ENCODE data around the gene NCAPH2.

NCAPH2 gene

DNA sequence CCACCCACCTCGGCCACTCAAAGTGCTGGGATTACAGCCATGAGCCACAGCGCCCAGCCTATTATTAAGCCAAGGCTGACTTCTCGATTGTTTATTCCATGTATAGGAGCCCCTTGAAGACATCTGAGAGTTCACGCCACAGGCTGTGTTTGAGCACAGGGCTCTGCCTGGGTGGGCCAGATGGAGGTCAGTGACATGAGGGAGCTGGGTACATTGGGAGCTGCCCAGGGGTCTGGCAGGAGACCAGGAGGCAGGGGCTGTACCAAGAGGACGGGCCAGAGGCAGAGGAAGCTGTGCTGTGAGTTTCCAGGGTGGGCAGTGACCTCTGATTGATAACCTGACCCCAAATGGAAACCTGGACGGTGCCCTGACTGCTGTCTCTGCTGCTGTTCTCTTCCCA, 5.9 kb upstream of the NCAPH2 start:
- ChIA-PET POLR2A (ENCODE audit: low non-redundant PET) (no interaction called here), CTCF (no interaction called here)
- peak overlapping the region; percentile 53 for H3K27ac ChIP-seq
- TF ChIP-seq, protein P1, sequence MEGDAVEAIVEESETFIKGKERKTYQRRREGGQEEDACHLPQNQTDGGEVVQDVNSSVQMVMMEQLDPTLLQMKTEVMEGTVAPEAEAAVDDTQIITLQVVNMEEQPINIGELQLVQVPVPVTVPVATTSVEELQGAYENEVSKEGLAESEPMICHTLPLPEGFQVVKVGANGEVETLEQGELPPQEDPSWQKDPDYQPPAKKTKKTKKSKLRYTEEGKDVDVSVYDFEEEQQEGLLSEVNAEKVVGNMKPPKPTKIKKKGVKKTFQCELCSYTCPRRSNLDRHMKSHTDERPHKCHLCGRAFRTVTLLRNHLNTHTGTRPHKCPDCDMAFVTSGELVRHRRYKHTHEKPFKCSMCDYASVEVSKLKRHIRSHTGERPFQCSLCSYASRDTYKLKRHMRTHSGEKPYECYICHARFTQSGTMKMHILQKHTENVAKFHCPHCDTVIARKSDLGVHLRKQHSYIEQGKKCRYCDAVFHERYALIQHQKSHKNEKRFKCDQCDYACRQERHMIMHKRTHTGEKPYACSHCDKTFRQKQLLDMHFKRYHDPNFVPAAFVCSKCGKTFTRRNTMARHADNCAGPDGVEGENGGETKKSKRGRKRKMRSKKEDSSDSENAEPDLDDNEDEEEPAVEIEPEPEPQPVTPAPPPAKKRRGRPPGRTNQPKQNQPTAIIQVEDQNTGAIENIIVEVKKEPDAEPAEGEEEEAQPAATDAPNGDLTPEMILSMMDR (conservative IDR thresholded peaks at IDR 0.05; ENCODE audit: low read depth), result no peak
- no peak for DNase-seq (ENCODE audit: low spot score)

DNA sequence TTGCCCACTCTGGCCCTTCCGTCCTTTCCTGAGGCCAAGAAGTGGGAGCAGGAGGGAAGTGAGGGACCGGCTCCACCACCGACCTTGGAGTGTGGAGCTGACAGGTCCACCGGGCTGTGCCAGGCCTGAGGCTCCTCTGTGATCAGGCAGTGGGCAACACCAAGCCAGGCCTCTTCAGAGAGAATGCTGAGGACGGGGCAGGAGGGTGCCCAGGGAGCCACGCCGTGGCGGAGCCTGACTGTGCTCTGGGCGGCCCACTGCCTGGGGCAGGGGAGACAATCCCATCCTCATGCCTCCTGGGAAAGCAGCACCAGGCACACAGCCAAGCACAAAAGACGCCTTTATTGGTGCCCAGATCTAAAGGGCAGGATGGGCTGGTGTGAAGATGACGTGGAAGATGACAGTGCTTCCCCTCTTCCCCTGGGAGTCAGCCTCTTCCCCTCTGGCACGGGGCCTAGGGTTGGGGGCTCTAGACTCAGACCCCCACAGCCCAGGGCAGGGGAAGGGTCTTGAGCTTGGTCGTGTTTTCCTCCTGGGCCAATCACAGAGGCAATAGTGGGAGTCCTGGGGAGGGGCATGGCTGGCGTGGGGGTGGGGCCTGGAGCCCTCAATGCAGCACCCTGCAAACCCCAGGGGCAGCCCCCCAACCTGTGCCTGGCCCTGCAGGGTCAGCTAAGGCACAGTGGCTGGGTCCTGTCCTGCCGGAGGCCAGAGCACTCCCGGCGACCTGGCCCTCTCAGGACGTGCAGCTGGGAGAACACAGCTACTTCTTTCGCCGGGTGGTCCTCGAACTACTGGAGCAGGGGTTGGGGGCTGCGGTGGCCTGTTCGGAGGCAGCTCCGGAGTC, 5.2 kb upstream of the NCAPH2 start:
- peak overlapping the region; percentile 53 for H3K27ac ChIP-seq
- ChIA-PET POLR2A (ENCODE audit: low non-redundant PET) (no interaction called here), CTCF (no interaction called here)
- TF ChIP-seq, protein P1 (conservative IDR thresholded peaks at IDR 0.05; ENCODE audit: low read depth), result no peak
- DNase-seq (ENCODE audit: low spot score), result no peak

DNA sequence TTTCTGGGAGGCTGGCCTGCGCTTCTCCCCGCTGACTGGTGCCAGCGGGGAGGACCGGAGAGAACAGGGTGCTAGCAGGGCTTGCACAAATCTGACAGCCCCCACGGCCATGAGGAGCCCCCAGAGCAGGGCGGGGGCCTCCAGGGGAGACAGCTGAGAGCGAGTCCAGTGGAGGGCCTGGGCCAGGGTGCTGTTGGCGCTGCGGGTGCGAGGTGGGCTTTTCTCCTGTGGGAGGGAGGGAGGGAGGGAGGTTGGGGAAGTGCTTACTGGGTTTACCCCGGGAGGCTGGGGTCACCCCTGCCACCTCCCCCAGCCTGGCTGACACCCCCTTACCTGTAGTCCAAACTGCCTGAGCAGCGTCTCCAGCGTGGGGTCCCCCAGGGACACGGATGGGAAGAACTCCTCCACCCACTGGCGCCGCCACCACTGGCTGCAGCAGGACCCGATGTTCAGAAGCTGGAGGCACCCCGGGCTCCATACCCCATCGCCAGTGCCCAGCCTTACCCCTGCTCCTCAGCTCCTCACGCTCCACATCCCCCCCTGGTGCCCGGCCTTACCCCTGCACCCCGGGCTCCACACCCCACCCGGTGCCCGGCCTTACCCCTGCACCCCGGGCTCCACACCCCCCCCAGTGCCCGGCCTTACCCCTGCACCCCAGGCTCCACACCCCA, 4.4 kb upstream of the NCAPH2 start:
- DNase-seq (ENCODE audit: low spot score), result no peak
- POLR2A ChIA-PET (ENCODE audit: low non-redundant PET), result no interaction called here
- CTCF ChIA-PET, result no interaction called here

DNA sequence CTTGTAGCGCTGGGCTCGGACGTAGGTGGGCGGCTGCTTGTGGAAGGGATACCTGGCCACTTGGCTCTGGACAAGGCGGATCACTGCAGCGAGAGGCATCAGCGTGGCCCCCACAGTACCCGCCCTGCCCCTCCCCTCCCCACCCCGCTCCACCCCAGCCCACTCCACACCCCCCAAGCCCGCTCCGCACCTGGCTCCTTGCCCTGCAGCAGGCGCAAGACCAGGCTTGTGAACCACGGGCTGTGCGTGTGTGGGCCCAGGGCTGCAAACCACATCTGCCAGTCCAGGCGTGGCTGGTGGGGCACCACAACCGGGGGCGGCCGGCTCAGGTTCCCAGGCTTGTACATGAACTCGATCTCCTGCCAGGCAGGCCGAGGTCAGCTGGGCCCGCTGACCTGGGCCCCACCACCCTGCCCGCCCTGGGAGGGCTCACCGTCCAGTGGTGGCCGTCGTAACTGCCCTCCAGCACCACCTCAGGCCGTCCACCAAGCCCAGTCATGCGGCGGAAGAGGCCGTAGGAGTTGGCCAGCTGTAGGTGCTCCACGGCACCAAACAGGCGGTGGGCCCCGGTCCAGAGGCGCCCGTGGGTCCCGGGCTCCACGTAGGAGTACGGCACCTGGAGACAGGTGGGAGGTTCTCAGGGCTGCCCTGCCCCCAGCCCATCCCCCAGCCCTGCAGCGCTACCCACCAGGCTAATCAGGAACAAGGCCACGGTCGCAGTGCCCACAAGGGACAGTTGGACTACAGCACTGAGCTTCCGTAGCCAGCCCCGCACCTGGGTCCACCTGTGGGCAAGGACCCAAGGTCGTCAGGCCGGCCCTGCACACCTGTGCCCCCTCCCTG, 3.4 kb upstream of the NCAPH2 start:
- TF ChIP-seq, protein P1 (conservative IDR thresholded peaks at IDR 0.05; ENCODE audit: low read depth), result no peak
- POLR2A ChIA-PET (ENCODE audit: low non-redundant PET), result no interaction called here
- CTCF ChIA-PET, result interaction anchor here (0.6 kb wide), 1 partner anchor 25 kb away, joined by 3 read pairs; no protein-coding TSS in a partner anchor
- DNase-seq (ENCODE audit: low spot score), result no peak
- H3K27ac ChIP-seq, result peak overlapping the region; percentile 84

More for the DNA sequence above, 4.4 kb upstream of the NCAPH2 start:
- TF ChIP-seq, protein P1 (conservative IDR thresholded peaks at IDR 0.05; ENCODE audit: low read depth), result no peak
- peak overlapping the region; percentile 53 for H3K27ac ChIP-seq

DNA sequence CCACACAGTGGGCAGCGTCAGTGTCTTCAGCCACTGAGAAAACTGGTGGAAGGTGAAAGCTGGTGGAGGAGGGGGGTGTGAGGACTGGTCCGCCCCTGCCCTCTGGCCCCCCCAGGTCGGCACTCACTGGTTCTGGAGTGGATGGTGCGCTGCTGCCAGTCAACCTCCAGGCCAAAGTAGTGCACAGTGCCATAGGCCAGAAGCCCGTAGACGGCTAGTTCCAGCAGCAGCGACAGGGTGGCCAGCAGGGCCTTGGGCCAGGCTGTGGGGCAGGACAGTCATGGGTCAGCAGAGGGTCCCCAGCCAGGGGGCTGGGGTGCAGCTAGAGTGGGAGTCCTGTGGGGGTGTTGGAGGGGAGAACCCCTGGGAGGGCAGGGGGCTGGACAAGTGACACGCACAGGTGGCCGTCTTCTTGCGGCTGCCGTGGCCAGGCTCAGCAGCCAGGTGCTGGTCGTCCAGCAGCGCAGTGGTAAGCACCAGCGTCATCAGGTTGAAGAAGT, 2.7 kb upstream of the NCAPH2 start:
- peak overlapping the region; percentile 84 for H3K27ac ChIP-seq
- CTCF ChIA-PET, result interaction anchor here (0.6 kb wide), 1 partner anchor 264 kb away, joined by 3 read pairs; no protein-coding TSS in a partner anchor
- TF ChIP-seq, protein P1 (conservative IDR thresholded peaks at IDR 0.05; ENCODE audit: low read depth), result no peak
- POLR2A ChIA-PET (ENCODE audit: low non-redundant PET), result no interaction called here
- DNase-seq (ENCODE audit: low spot score), result no peak

Measured in RWPE1 (cell line).